Kidney (tissue), 14 donors: ENCODE results near the gene SYT9. TPM values are rescaled to one million over a fixed set of nuclear protein-coding genes. Genes with fewer than 3 reads are reported as not detected.

Experiments used
- DNase-seq, 5 donors: peaks; one replicate each; pipeline ENCODE4 v3.0.0-alpha.2; 2013 to 2020
- FAIRE-seq: peaks from 2 replicates; lab custom pipeline; 2012; peaks lifted over from hg19 to GRCh38; lab: Jason Lieb, UNC
- H3K27ac ChIP-seq, 2 donors: one replicate each; pipeline ENCODE4 v1.7.0; 2013; ENCODE audit warnings: low read depth in 2 of 2, low read length in 2 of 2, inconsistent platforms in 1 of 2
- H3K27me3 ChIP-seq: one replicate; pipeline ENCODE4 v1.7.1; 2013; ENCODE audit warnings: low read length, inconsistent platforms; ENCODE audit not compliant: control insufficient read depth, insufficient read depth
- H3K36me3 ChIP-seq, 3 donors: one replicate each; pipeline versions ENCODE4 v1.7.0 to v1.7.1; 2013; ENCODE audit warnings: low read length in 3 of 3, control low read depth in 1 of 3, inconsistent platforms in 1 of 3; ENCODE audit not compliant: insufficient read depth in 3 of 3, control insufficient read depth in 2 of 3
- H3K4me1 ChIP-seq, 3 donors: one replicate each; pipeline versions ENCODE4 v1.7.0 to v1.7.1; 2013; ENCODE audit warnings: low read length in 3 of 3, inconsistent platforms in 1 of 3, low read depth in 1 of 3; ENCODE audit not compliant: control insufficient read depth in 2 of 3, insufficient read depth in 2 of 3
- H3K4me3 ChIP-seq, 3 donors: one replicate each; pipeline versions ENCODE4 v1.7.0 to v1.8.1; 2013; ENCODE audit warnings: low read length in 3 of 3, control low read depth in 1 of 3, inconsistent platforms in 1 of 3
- H3K9ac ChIP-seq, 3 donors: one replicate each; pipeline versions ENCODE4 v1.7.0 to v1.7.1; 2013; ENCODE audit warnings: low read length in 3 of 3, control low read depth in 1 of 3, inconsistent platforms in 1 of 3
- H3K9me3 ChIP-seq, 3 donors: one replicate each; pipeline versions ENCODE4 v1.7.0 to v1.7.1; 2013; ENCODE audit warnings: low read length in 3 of 3, control low read depth in 1 of 3, inconsistent platforms in 1 of 3; ENCODE audit not compliant: control insufficient read depth in 2 of 3, insufficient read depth in 1 of 3
- CTCF ChIP-seq: IDR thresholded peaks from 3 replicates; pipeline ENCODE4 v1.5.1; 2012; ENCODE audit warnings: mild to moderate bottlenecking, moderate library complexity, borderline replicate concordance; ENCODE audit not compliant: insufficient read depth; ENCODE audit errors: extremely low read depth
- intact Hi-C: fragments of 100-400 bp; cut with DNase I; formaldehyde crosslinking; loops from one replicate; pipeline ENCODE4 v1.11.1; 2022
- polyA plus RNA-seq: library from polyadenylated mRNA; stranded (reverse); fragments of 350-450 nt; fragmentation: Illumina TruSeq; extraction: RNeasy Lipid Tissue Mini Kit (QIAGEN cat#74804); gene quantifications from one replicate; pipeline ENCODE4 v1.2.3, GENCODE V29; 2014; ENCODE audit warnings: low read depth, low replicate concordance; ENCODE audit not compliant: insufficient read depth
- total RNA-seq: library from RNA; stranded (reverse); fragmentation: NEBNext Ultra II Directional; extraction: Animal tissue kit (Norgen Biotek cat#: 25700); gene quantifications from one replicate; pipeline ENCODE4 v1.2.1, GENCODE V29; 2021
- donor health status: control.
- donor health status: control.
- donor health status: control.
- donor health status: control.
- donor health status: control.
- donor health status: DM: yes; HTN: yes; CAD: no.
- donor health status: Normal renal cell carcinoma (clear cell type).

The SYT9 gene
- total and polyA plus RNA-seq, 2 donors from 2014 or later: 1.5 to 2.7 TPM

GRCh38 chr11:7291100-7291829 lies 39.6 kb downstream of the SYT9 start:
- H3K4me3 ChIP-seq: no peak overlapping the region
- H3K27me3 ChIP-seq: no peaks in the 10 kb centered on the region
- no peak overlapping the region for H3K9ac ChIP-seq
- no peak for DNase-seq
- no peaks in the 10 kb centered on the region for H3K4me1 ChIP-seq
- intact Hi-C loops: no loop called here
- no peak for TF ChIP-seq CTCF
- FAIRE-seq: no peak
- no peak overlapping the region for H3K27ac ChIP-seq
- no peaks in the 10 kb centered on the region for H3K36me3 ChIP-seq
- H3K9me3 ChIP-seq: peaks cover 0 to under 1% (median 0%) of the 10 kb centered on the region in 3 donors

- Histone ChIP-seq H3K9me3 (no peaks in the 10 kb centered on the region), H3K36me3 (no peaks in the 10 kb centered on the region), H3K4me3 (no peak overlapping the region), H3K27me3 (no peaks in the 10 kb centered on the region), H3K4me1 (no peaks in the 10 kb centered on the region), H3K9ac (no peak overlapping the region), H3K27ac (no peak overlapping the region)
- intact Hi-C loops: no loop called here
- no peak for TF ChIP-seq CTCF
- FAIRE-seq: no peak
- no peak for DNase-seq
These were observed 41.2 kb downstream of the SYT9 start for GRCh38 chr11:7292922-7293321.

GRCh38 chr11:7299393-7299792 lies 47.7 kb downstream of the SYT9 start:
- intact Hi-C loops: no loop called here
- no peaks in the 10 kb centered on the region for H3K36me3 ChIP-seq
- no peak overlapping the region for H3K4me3 ChIP-seq
- no peak for TF ChIP-seq CTCF
- DNase-seq: no peak
- no peaks in the 10 kb centered on the region for H3K9me3 ChIP-seq
- H3K4me1 ChIP-seq: no peaks in the 10 kb centered on the region
- no peak overlapping the region for H3K9ac ChIP-seq
- FAIRE-seq: no peak
- no peaks in the 10 kb centered on the region for H3K27me3 ChIP-seq
- no peak overlapping the region for H3K27ac ChIP-seq

- Histone ChIP-seq H3K27me3 (no peaks in the 10 kb centered on the region), H3K27ac (no peak overlapping the region), H3K9ac (no peak overlapping the region), H3K4me3 (no peak overlapping the region), H3K36me3 (no peaks in the 10 kb centered on the region), H3K9me3 (no peaks in the 10 kb centered on the region), H3K4me1 (no peaks in the 10 kb centered on the region)
- FAIRE-seq: no peak
- intact Hi-C loops: no loop called here
- no peak for TF ChIP-seq CTCF
- DNase-seq: no peak
These were observed 48.6 kb downstream of the SYT9 start for GRCh38 chr11:7300281-7300680.
